NCI-H510A treated with DMSO at 0.1 percent for 48 hours (cell line): ENCODE data around the gene MAP3K6.

ENCODE experiments used
- DNase-seq: peaks from one replicate; lab custom pipeline; 2025; lab: John Stamatoyannopoulos, UW

Gene MAP3K6

GRCh38 chr1:27372808-27373690, 6.3 kb upstream of the MAP3K6 start:
- no peak for DNase-seq

GRCh38 chr1:27372022-27372807, 5.5 kb upstream of the MAP3K6 start:
- DNase-seq, result no peak

- no peak for DNase-seq
Observed at GRCh38 chr1:27368869-27369582, 2.3 kb upstream of the MAP3K6 start.

- DNase-seq, result no peak
Observed at GRCh38 chr1:27367160-27367650, 444 bp upstream of the MAP3K6 start.

- peak; percentile 78 for DNase-seq
Observed at GRCh38 chr1:27366113-27366410, 699 bp downstream of the MAP3K6 start.

GRCh38 chr1:27365372-27366112, 1.2 kb downstream of the MAP3K6 start:
- DNase-seq, result peak; percentile 81

- DNase-seq, result no peak
Observed at GRCh38 chr1:27364696-27365371, 1.9 kb downstream of the MAP3K6 start.

- no peak for DNase-seq
Observed at GRCh38 chr1:27363766-27364695, 2.7 kb downstream of the MAP3K6 start.

- DNase-seq, result no peak
Observed at GRCh38 chr1:27361553-27361952, 5.2 kb downstream of the MAP3K6 start.

GRCh38 chr1:27361044-27361402, 5.7 kb downstream of the MAP3K6 start:
- DNase-seq, result no peak

- DNase-seq, result no peak
Observed at GRCh38 chr1:27360159-27361043, 6.4 kb downstream of the MAP3K6 start.

- no peak for DNase-seq
Observed at GRCh38 chr1:27359822-27360158, 7.0 kb downstream of the MAP3K6 start.

GRCh38 chr1:27358928-27359313, 7.8 kb downstream of the MAP3K6 start:
- DNase-seq, result no peak

- DNase-seq, result no peak
Observed at GRCh38 chr1:27358038-27358927, 8.5 kb downstream of the MAP3K6 start.

GRCh38 chr1:27357281-27358037, 9.3 kb downstream of the MAP3K6 start:
- peak; percentile 53 for DNase-seq

- DNase-seq, result no peak
Observed at GRCh38 chr1:27356619-27357280, 10.0 kb downstream of the MAP3K6 start.

GRCh38 chr1:27356277-27356618, 10.5 kb downstream of the MAP3K6 start:
- DNase-seq, result no peak
